CD4-positive, alpha-beta T cell treated with Interleukin-6 for 4 hours (primary cell): ENCODE measurements around the gene PRKAA2.

ENCODE experiments used
- DNase-seq: peaks from one replicate; pipeline ENCODE4 v3.0.0-alpha.2; 2020; ENCODE audit warnings: mixed read lengths

The PRKAA2 gene

DNA sequence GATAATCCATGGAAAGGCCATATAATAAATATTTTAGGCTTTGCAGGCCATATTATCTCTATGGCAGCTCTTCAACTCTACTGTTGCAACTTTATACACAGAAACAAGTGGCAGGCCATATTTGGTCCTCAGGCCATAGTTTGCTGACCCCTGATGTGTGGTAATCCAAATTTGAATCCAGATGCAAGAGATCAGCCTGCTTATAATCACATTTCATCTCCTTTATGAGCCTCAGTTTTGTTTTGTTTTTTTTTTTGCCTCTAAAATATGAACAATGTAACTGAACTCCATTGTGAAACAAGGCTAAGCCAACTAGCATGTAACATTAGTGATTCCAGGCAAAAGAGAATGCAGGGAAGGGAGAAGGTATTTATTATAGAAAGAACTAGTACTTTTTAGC, 81.6 kb downstream of the PRKAA2 start:
- no peak for DNase-seq

DNA sequence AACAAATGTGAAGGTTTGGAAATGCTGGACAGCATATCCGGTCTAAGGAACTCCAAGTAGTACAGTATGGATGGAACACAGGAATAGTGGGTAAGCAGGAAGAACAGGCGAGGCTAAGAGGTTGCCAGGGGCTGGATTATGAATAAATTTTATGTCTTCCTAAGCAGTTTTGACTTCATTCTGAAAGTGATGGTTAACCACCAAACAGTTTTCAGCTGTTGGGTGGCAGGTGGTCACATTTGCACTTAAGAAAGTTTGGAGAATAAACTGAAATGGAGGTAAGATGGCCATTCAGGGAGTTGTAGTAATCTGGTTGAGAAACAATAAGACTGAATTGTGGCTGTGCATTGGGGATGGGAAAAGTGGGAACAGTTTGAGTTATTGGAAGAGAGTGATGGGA, 83.8 kb downstream of the PRKAA2 start:
- DNase-seq = no peak

DNA sequence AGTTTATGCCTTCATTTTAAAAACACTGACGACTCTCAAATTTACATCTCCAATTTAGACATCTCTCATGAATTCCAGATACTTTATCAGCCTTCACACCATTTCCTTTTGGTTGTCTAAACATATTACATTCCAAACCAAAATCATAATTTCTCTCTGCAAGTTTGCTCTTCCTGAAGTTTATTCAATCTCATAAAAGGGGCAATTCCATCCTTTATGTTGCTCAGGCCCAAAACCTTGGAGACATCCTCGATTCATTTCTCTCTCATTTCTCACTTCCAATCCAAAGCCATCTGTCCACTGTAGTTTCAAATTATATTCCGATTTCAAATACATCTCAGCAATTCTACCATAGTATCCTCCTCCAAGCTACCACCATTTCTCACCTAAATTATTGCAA, 100.1 kb downstream of the PRKAA2 start:
- DNase-seq = no peak

DNA sequence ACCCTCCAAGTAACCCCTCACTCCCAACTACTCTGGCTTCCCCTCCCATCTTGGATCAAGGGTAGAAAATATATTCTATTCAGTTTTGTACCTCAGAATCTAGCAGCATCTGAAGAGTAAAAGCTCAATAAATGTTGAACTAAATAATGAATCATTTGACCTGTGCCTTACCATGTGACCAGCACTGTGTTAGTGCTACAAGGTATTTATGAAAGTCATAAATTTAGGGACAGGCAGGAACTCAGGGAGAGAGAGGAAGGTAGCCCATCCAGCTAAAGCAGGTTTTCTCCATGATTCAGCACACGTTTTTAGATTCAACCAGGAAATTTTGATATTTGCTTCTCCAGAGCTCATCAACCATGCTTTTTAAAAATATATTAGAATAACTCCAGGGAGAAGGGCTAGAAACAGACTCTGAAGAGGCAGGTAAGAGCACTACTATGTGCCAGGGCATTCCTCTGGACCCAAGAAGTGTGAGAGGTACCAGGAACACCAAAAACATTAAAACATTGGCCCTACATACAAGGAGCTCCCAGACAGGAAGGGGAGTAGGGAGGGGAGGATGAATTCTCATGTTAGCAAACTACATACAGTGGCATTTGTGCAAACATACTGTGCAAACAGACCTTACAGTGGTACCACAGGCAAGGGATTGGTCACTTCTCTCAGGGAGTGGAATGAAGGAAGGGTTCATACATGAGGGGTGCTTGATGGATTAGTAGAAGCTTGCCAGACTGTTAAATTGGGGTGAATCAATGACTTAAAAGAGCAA, 109.8 kb downstream of the PRKAA2 start:
- DNase-seq = no peak

DNA sequence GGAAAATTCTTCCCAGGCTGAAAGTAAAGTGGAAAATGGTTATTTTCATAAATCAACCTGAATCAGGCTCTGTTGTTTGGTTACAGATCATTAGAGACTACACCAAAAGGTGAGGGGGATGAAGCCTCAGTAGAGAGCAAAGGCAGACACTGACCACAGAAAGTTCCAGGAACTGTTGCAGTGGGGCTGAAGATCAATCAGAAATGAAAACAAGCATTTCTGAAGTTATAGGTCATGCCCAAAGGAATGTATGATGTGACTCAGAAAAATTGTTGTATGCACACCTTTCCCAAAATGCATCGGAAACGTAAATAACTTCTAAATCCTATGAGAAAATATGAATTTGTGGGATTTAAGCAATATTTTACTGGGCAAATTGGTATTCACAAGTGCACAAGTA, 110.8 kb downstream of the PRKAA2 start:
- no peak for DNase-seq

DNA sequence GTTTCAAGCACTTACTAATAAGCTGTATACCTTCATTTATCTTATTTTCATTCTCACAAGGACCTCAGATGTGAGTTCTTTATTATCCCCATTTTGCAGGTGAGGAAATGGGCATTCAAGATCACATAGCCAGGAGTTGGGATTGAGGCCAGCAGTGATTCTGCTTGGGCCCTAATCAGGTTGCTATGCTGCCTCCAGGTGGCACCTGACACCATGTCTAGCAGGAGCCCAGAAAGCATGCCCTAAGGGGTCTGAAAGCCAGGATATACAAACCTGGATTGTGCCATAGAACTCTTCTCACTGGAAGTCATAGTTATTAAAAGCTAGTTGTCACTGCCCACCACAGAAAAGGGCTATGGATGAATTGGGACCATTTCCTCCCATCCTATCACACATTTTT, 113.0 kb downstream of the PRKAA2 start:
- DNase-seq = no peak

DNA sequence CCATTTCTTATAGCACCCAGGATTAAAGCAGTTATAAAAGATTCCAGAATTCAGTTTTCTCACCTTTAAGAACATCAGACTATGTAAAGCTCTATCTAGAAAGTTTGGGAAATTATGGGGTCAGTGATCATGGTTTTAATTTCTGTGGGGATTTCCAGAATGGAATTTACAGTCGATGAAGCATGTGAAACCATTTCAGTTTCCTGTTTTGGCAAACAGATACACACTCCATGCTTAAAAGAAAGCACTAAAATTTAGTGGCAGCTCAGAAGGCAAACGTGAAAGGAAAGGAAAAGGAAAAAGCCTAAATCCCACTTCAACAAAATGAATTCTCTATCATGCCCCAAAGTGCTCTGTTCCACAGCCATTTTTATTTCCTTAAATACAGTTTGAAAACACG, 113.7 kb downstream of the PRKAA2 start:
- DNase-seq = no peak
